ENCODE results near the gene WDR82.

WDR82 gene

GRCh38 chr3:52225452-52226228, 52.8 kb downstream of the WDR82 start, which contains the start of gene TLR9:
TLR9 (minus strand) TSS chr3:52225645; CDS start chr3:52225529, 116 bp downstream.
- no peak for FAIRE-seq
- no peak for DNase-seq (ENCODE audit: insufficient read length, low spot score)
- TF ChIP-seq CTCF (IDR thresholded peaks at IDR 0.05; ENCODE audit: insufficient read depth, missing control alignments), result no peak

DNA sequence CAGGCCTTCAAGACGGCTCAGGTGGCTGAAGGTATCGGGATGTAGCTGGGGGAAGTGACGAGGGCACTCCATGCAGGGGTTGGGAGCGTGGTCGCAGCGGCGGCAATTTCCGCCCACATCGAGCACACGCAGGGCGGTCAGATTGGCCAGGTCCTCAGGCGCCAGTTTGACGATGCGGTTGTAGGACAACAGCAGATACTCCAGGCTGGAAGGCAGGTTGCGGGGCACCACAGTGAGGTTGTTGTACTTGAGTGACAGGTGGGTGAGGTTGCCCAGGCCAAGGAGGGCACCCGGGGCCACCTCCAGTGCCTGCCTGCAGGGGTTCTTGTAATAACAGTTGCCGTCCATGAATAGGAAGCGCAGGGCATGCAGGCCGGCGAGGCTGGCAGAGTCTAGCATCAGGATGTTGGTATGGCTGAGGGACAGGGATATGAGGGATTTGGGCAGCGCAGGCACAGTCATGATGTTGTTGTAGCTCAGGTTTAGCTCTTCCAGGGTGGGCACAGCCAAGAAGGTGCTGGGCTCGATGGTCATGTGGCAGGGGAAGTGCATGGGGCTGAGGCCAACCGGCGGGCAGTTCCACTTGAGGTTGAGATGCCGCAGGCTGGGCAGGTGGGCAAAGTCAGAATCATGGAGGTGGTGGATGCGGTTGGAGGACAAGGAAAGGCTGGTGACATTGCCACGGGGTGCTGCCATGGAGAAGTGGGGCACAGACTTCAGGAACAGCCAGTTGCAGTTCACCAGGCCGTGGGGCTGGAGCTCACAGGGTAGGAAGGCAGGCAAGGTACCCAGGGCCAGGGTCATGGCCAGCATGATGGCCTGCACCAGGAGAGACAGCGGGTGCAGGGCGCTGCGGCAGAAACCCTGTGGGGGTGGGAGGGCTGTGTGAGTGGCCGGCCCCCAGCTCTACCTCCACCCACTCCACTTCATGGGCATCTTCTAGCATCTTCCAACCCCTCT, 54.7 kb downstream of the WDR82 start:
- DNase-seq (ENCODE audit: insufficient read length, low spot score), result no peak
- no peak for FAIRE-seq

GRCh38 chr3:52222319-52223221, 55.9 kb downstream of the WDR82 start:
- DNase-seq (ENCODE audit: insufficient read length, low spot score) (no peak), FAIRE-seq (no peak)
- no peak for TF ChIP-seq CTCF (IDR thresholded peaks at IDR 0.05; ENCODE audit: insufficient read depth, missing control alignments)

More for the DNA sequence above, 54.7 kb downstream of the WDR82 start:
- TF ChIP-seq CTCF (IDR thresholded peaks at IDR 0.05; ENCODE audit: insufficient read depth, missing control alignments), result no peak

DNA sequence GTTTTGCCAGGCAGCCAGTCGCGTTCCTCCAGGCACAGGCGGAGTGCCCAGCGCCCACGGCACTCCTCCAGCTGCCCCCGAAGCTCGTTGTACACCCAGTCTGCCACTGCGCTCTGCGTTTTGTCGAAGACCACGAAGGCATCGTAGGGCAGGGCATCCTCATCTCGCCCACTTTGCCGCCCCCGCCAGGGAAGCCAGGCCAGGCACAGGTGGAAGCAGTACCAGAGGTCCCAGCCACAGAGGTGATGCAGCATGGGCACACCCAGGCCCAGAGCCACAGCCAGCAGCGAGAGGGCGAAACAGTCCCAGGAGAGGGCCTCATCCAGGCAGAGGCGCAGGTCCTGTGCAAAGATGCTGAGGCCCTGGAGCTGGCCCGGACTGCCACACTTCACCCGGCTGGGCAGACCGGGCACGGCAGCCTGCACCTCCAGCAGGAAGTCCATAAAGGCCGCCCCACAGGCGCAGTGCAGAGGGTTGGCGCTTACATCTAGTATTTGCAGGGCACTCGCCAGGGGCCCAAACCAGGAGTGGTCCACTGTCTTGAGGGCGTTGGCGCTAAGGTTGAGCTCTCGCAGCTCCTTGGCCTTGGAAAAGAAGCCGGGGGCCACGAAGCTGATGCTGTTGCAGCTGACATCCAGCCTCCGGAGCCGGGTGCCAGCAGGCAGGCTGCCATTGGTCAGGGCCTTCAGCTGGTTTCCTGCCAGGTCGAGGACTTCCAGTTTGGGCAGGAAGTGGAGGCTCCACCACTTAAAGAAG, 56.7 kb downstream of the WDR82 start:
- TF ChIP-seq CTCF (IDR thresholded peaks at IDR 0.05; ENCODE audit: insufficient read depth, missing control alignments), result no peak
- FAIRE-seq (no peak), DNase-seq (ENCODE audit: insufficient read length, low spot score) (no peak)

GRCh38 chr3:52221141-52221562, 57.3 kb downstream of the WDR82 start:
- DNase-seq (ENCODE audit: insufficient read length, low spot score) (no peak), FAIRE-seq (no peak)
- TF ChIP-seq CTCF (IDR thresholded peaks at IDR 0.05; ENCODE audit: insufficient read depth, missing control alignments), result no peak

All from D721Med (cell line).